GM23248 (cell line): ENCODE results near the gene LPAR1. TPM values are rescaled to one million over a fixed set of nuclear protein-coding genes. Genes with fewer than 3 reads are reported as not detected.
A peak's percentile ranks its signal among the peaks of the same experiment; 100 is the strongest.

Experiments
- DNase-seq: peaks from one replicate; pipeline ENCODE4 v3.0.0-alpha.2; 2015
- H2AFZ ChIP-seq: fragments of 200-600 bp; sonication (generic); 2 replicates; pipeline ENCODE4 v1.6.1; 2016; ENCODE audit warnings: antibody characterized with exemption
- H3F3A ChIP-seq: fragments of 200-600 bp; sonication (generic); 2 replicates; pipeline ENCODE4 v1.6.1; 2016; ENCODE audit warnings: mild to moderate bottlenecking, antibody characterized with exemption, mixed run types; ENCODE audit not compliant: insufficient read depth
- H3K27ac ChIP-seq: fragments of 200-600 bp; sonication (generic); 2 replicates; pipeline ENCODE4 v1.5.1; 2016; ENCODE audit warnings: mild to moderate bottlenecking
- H3K27me3 ChIP-seq: fragments of 200-600 bp; sonication (generic); replicated peaks from 2 replicates; pipeline ENCODE4 v1.6.1; 2016; ENCODE audit warnings: mild to moderate bottlenecking; ENCODE audit not compliant: insufficient read depth
- H3K36me3 ChIP-seq: fragments of 200-600 bp; sonication (generic); 2 replicates; pipeline ENCODE4 v1.6.1; 2016; ENCODE audit warnings: low read depth, mild to moderate bottlenecking
- H3K4me1 ChIP-seq: fragments of 200-600 bp; sonication (generic); 2 replicates; pipeline ENCODE4 v1.6.1; 2016; ENCODE audit warnings: mild to moderate bottlenecking; ENCODE audit not compliant: insufficient read depth
- H3K4me2 ChIP-seq: fragments of 200-600 bp; sonication (generic); one replicate; pipeline ENCODE4 v1.6.1; 2016; ENCODE audit warnings: mild to moderate bottlenecking; ENCODE audit not compliant: unreplicated experiment
- H3K4me3 ChIP-seq: fragments of 200-600 bp; sonication (generic); 2 replicates; pipeline ENCODE4 v1.5.1; 2016; ENCODE audit warnings: mild to moderate bottlenecking
- H3K79me2 ChIP-seq: fragments of 200-600 bp; sonication (generic); 2 replicates; pipeline ENCODE4 v1.6.1; 2016; ENCODE audit warnings: mild to moderate bottlenecking; ENCODE audit not compliant: insufficient read depth
- H3K9ac ChIP-seq: fragments of 200-600 bp; sonication (generic); 2 replicates; pipeline ENCODE4 v1.6.1; 2016; ENCODE audit warnings: mild to moderate bottlenecking
- H3K9me2 ChIP-seq: fragments of 200-600 bp; sonication (generic); 2 replicates; pipeline ENCODE4 v1.6.1; 2016; ENCODE audit warnings: mixed run types, mild to moderate bottlenecking, moderate library complexity; ENCODE audit not compliant: insufficient read depth
- H3K9me3 ChIP-seq: fragments of 200-600 bp; sonication (generic); one replicate; pipeline ENCODE4 v1.6.1; 2017; ENCODE audit warnings: low read depth
- H4K20me1 ChIP-seq: fragments of 200-600 bp; sonication (generic); 2 replicates; pipeline ENCODE4 v1.6.0; 2016; ENCODE audit not compliant: insufficient read depth
- EZH2 ChIP-seq: fragments of 200-600 bp; sonication (generic); IDR thresholded peaks from 2 replicates; pipeline ENCODE4 v1.6.1; 2018; ENCODE audit warnings: antibody characterized with exemption, mild to moderate bottlenecking; ENCODE audit not compliant: insufficient read depth, poor library complexity, severe bottlenecking
- EZH2phosphoT487 ChIP-seq: fragments of 200-600 bp; sonication (generic); IDR thresholded peaks from 2 replicates; pipeline ENCODE4 v1.6.1; 2018; ENCODE audit warnings: antibody characterized with exemption, moderate library complexity, mild to moderate bottlenecking, low read depth; ENCODE audit not compliant: insufficient read depth
- WGBS, 2 experiments: methylation state at CpG; one replicate each; pipeline ENCODE4 v1.1.6; 2015 to 2017; ENCODE audit warnings: low lambda C conversion rate in 2 of 2, low coverage in 1 of 2; ENCODE audit errors: missing lambda C conversion rate in 2 of 2; 5-methylcytosine and 5-hydroxymethylcytosine counted together
- in situ Hi-C: fragments of 300-500 bp; cut with MboI; formaldehyde crosslinking; loops from 2 replicates; pipeline ENCODE4 v1.15.0; 2020
- polyA plus RNA-seq: library from polyadenylated mRNA; unstranded; fragments of >200 nt; fragmentation: Nextera tagmentation; extraction: Ambion mirVana; gene quantifications from 2 replicates; pipeline ENCODE4 v1.2.1, GENCODE V29; 2016
- total RNA-seq: library from RNA; depleted of rRNA; stranded (reverse); fragments of >200 nt; shearing (Covaris generic); gene quantifications from 2 replicates; pipeline ENCODE4 v1.2.3, GENCODE V29; 2014

LPAR1 gene
- total and polyA plus RNA-seq, 2 experiments from 2014 or later = 40.1 to 90.8 TPM

DNA sequence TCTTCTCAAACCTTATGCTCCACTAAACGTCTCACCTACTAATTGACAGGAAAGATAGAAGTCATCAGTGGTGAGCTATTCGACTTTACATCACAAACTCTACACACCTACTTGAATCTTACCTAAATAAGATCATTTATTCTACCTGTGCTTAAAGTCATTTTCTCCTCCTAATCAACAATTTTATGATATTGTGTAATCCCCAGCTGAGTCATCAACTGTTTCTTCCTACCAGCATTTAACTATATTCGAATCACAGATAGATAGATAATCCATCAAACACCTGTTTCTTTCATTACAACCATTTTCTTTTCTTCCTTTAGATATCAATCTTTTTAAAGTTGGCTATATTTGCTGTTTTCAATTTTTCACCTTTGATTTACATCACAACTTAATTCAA is 181.5 kb downstream of the LPAR1 start:
- H2AFZ ChIP-seq = no peak overlapping the region
- no peaks in the 10 kb centered on the region for H3F3A ChIP-seq
- H3K4me3 ChIP-seq = no peak overlapping the region
- H3K27me3 ChIP-seq = no peaks in the 10 kb centered on the region
- no peak for DNase-seq
- no peaks in the 10 kb centered on the region for H3K36me3 ChIP-seq
- in situ Hi-C loops = no loop called here
- H3K27ac ChIP-seq = no peak overlapping the region
- no peaks in the 10 kb centered on the region for H3K9me2 ChIP-seq
- TF ChIP-seq EZH2phosphoT487 (no peak), EZH2 (no peak)
- H3K79me2 ChIP-seq = no peaks in the 10 kb centered on the region
- H3K9me3 ChIP-seq = no peaks in the 10 kb centered on the region
- H3K9ac ChIP-seq = no peak overlapping the region
- no peak overlapping the region for H3K4me2 ChIP-seq
- H4K20me1 ChIP-seq = no peaks in the 10 kb centered on the region
- 90 to 93% methylated on average over 3 of the region's 3 CpGs for whole genome bisulfite sequencing, 2 experiments
- H3K4me1 ChIP-seq = no peaks in the 10 kb centered on the region

- H3K9ac ChIP-seq = no peak overlapping the region
- DNase-seq = no peak
- no peak overlapping the region for H3K27ac ChIP-seq
- H3K4me3 ChIP-seq = no peak overlapping the region
- H4K20me1 ChIP-seq = no peaks in the 10 kb centered on the region
- in situ Hi-C loops = no loop called here
- no peaks in the 10 kb centered on the region for H3K79me2 ChIP-seq
- no peak for TF ChIP-seq EZH2phosphoT487
- TF ChIP-seq EZH2 = no peak
- no peaks in the 10 kb centered on the region for H3K9me2 ChIP-seq
- H3K36me3 ChIP-seq = no peaks in the 10 kb centered on the region
- H2AFZ ChIP-seq = no peak overlapping the region
- peaks cover 9% of the 10 kb centered on the region; the same call in 1 of the 2 replicates for H3F3A ChIP-seq
- WGBS, 2 experiments = 87 to 95% methylated on average over 6 of the region's 6 CpGs
- no peaks in the 10 kb centered on the region for H3K9me3 ChIP-seq
- H3K4me1 ChIP-seq = peaks cover 9% of the 10 kb centered on the region
- no peak overlapping the region for H3K4me2 ChIP-seq
- no peaks in the 10 kb centered on the region for H3K27me3 ChIP-seq
Measured at GRCh38 chr9:110850401-110851135, 187.7 kb downstream of the LPAR1 start.

DNA sequence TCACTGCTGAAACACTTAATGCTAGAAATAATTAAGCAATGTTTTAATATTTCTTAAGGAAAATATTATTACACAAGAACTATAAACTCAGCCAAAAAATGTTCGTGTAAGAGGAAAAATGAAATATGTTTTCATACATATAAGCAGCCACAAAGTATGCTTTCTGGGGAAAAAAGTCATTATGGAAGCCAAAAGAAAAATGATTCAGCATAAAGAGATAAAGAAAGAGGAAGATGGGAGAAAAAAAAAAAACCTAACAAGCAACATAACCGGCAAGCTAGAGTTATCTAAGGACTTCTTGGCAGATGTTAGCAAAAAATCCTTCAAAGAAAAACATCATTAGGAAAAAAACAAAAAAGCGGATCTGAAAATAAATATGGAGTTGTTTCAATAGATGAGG is 190.6 kb downstream of the LPAR1 start:
- H3F3A ChIP-seq = peaks cover 9% of the 10 kb centered on the region; the same call in 1 of the 2 replicates
- H3K4me2 ChIP-seq = peak overlapping the region; percentile 58
- no peak overlapping the region for H3K27ac ChIP-seq
- no peaks in the 10 kb centered on the region for H3K27me3 ChIP-seq
- DNase-seq = peak; percentile 6
- H3K9ac ChIP-seq = no peak overlapping the region
- no peaks in the 10 kb centered on the region for H3K9me3 ChIP-seq
- peaks cover 17% of the 10 kb centered on the region for H3K4me1 ChIP-seq
- H3K79me2 ChIP-seq = no peaks in the 10 kb centered on the region
- no peaks in the 10 kb centered on the region for H4K20me1 ChIP-seq
- 4 to 6% methylated on average over 3 of the region's 3 CpGs for WGBS, 2 experiments
- in situ Hi-C loops = no loop called here
- peak overlapping the region; percentile 67 for H2AFZ ChIP-seq
- H3K4me3 ChIP-seq = no peak overlapping the region
- H3K36me3 ChIP-seq = no peaks in the 10 kb centered on the region
- no peak for TF ChIP-seq EZH2phosphoT487
- no peaks in the 10 kb centered on the region for H3K9me2 ChIP-seq

DNA sequence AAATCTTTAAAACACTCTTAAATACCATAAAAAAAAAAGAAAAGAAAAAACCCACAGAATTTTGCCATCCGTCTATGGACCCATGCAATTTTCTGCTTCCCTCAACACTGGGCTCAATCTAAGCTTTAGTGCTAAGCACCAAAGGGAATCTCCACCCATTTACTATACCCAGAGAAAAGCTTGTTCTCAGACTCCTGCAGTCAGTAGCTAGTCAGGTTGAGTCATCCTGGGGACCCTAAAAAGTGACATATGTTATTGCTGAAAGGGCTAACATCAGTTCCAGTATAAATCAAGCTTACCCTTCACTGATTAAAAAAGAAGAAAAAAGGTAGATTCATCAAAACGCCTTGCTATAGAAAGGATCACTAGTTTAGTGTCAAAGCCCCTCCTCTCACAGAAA is 192.1 kb downstream of the LPAR1 start:
- no peak overlapping the region for H3K4me2 ChIP-seq
- H2AFZ ChIP-seq = no peak overlapping the region
- H3K27ac ChIP-seq = no peak overlapping the region
- in situ Hi-C loops = no loop called here
- no peaks in the 10 kb centered on the region for H3K9me3 ChIP-seq
- no peak overlapping the region for H3K4me3 ChIP-seq
- no peaks in the 10 kb centered on the region for H3K79me2 ChIP-seq
- H3K9ac ChIP-seq = no peak overlapping the region
- H4K20me1 ChIP-seq = no peaks in the 10 kb centered on the region
- TF ChIP-seq EZH2 = no peak
- TF ChIP-seq EZH2phosphoT487 = no peak
- H3F3A ChIP-seq = peaks cover 9% of the 10 kb centered on the region; the same call in 1 of the 2 replicates
- H3K9me2 ChIP-seq = no peaks in the 10 kb centered on the region
- DNase-seq = no peak
- 99 to 100% methylated on average over 2 of the region's 2 CpGs for WGBS, 2 experiments
- H3K36me3 ChIP-seq = no peaks in the 10 kb centered on the region
- H3K27me3 ChIP-seq = no peaks in the 10 kb centered on the region
- peaks cover 19% of the 10 kb centered on the region for H3K4me1 ChIP-seq

GRCh38 chr9:110844121-110844520 is 194.1 kb downstream of the LPAR1 start:
- in situ Hi-C loops = no loop called here
- H3K36me3 ChIP-seq = no peaks in the 10 kb centered on the region
- TF ChIP-seq EZH2phosphoT487 = no peak
- no peak overlapping the region for H3K4me2 ChIP-seq
- H3K9me3 ChIP-seq = no peaks in the 10 kb centered on the region
- no peaks in the 10 kb centered on the region for H3K27me3 ChIP-seq
- WGBS, 2 experiments = 46 to 67% methylated on average over 1 of the region's 1 CpG
- no peaks in the 10 kb centered on the region for H4K20me1 ChIP-seq
- no peak overlapping the region for H3K27ac ChIP-seq
- DNase-seq = peak; percentile 12
- no peak overlapping the region for H3K4me3 ChIP-seq
- H2AFZ ChIP-seq = no peak overlapping the region
- peaks cover 19% of the 10 kb centered on the region for H3K4me1 ChIP-seq
- peaks cover 9% of the 10 kb centered on the region; the same call in 1 of the 2 replicates for H3F3A ChIP-seq
- no peak overlapping the region for H3K9ac ChIP-seq
- H3K9me2 ChIP-seq = no peaks in the 10 kb centered on the region
- no peaks in the 10 kb centered on the region for H3K79me2 ChIP-seq
